ELR (cell line): Measurements from ENCODE around the gene XIAP.
"Not testable (repeated sequence)": the region's sequence is repeated elsewhere in the genome, so short reads cannot be mapped to it uniquely, and the experiment has no call there.

Experiments
- DNase-seq: peaks from one replicate; pipeline ENCODE4 v3.0.0-alpha.2; 2015; ENCODE audit warnings: low read depth

Gene XIAP

GRCh38 chrX:123876844-123877243 lies 17.0 kb downstream of the XIAP start:
- no peak for DNase-seq

GRCh38 chrX:123878252-123878721 lies 18.4 kb downstream of the XIAP start:
- peak; percentile 12 for DNase-seq

- no peak for DNase-seq
Measured at GRCh38 chrX:123881330-123881729, 21.5 kb downstream of the XIAP start.

GRCh38 chrX:123882391-123882790 lies 22.5 kb downstream of the XIAP start:
- no peak for DNase-seq

- peak; percentile 69 for DNase-seq
Measured at GRCh38 chrX:123884809-123885408, 25.1 kb downstream of the XIAP start.

GRCh38 chrX:123899701-123900100 lies 39.8 kb downstream of the XIAP start:
- DNase-seq = peak; percentile 7

- not testable (repeated sequence) for DNase-seq
Measured at GRCh38 chrX:123903261-123903660, 43.4 kb downstream of the XIAP start.

GRCh38 chrX:123905332-123905731 lies 45.5 kb downstream of the XIAP start:
- no peak for DNase-seq

GRCh38 chrX:123906557-123907316 lies 46.9 kb downstream of the XIAP start:
- peak; percentile 31 for DNase-seq

GRCh38 chrX:123909523-123909922 lies 49.7 kb downstream of the XIAP start:
- DNase-seq = no peak

GRCh38 chrX:123917069-123917468 lies 57.2 kb downstream of the XIAP start:
- no peak for DNase-seq

- no peak for DNase-seq
Measured at GRCh38 chrX:123918106-123918721, 58.4 kb downstream of the XIAP start.

- DNase-seq = peak; percentile 77
Measured at GRCh38 chrX:123920105-123920785, 60.4 kb downstream of the XIAP start.

- DNase-seq = no peak
Measured at GRCh38 chrX:123923211-123923610, 63.4 kb downstream of the XIAP start.

GRCh38 chrX:123924186-123924585 lies 64.3 kb downstream of the XIAP start:
- no peak for DNase-seq

- DNase-seq = no peak
Measured at GRCh38 chrX:123927845-123928244, 68.0 kb downstream of the XIAP start.

GRCh38 chrX:123932055-123932454 lies 72.2 kb downstream of the XIAP start:
- DNase-seq = not testable (repeated sequence)

- no peak for DNase-seq
Measured at GRCh38 chrX:123943074-123943473, 83.2 kb downstream of the XIAP start.

- no peak for DNase-seq
Measured at GRCh38 chrX:123943488-123943887, 83.6 kb downstream of the XIAP start.

- DNase-seq = no peak
Measured at GRCh38 chrX:123949846-123950245, 90.0 kb downstream of the XIAP start.

- peak; percentile 46 for DNase-seq
Measured at GRCh38 chrX:123959281-123960063, 99.6 kb downstream of the XIAP start.

GRCh38 chrX:123960956-123961267 lies 101.1 kb downstream of the XIAP start:
- no peak for DNase-seq
